NCI-H1417 treated with DMSO at 0.1 percent for 48 hours (cell line): ENCODE results near the gene CBX5.
"Not testable (repeated sequence)": the region's sequence is repeated elsewhere in the genome, so short reads cannot be mapped to it uniquely, and the experiment has no call there.

Experiments
- DNase-seq: peaks from one replicate; lab custom pipeline; 2025; lab: John Stamatoyannopoulos, UW

The CBX5 gene

DNA sequence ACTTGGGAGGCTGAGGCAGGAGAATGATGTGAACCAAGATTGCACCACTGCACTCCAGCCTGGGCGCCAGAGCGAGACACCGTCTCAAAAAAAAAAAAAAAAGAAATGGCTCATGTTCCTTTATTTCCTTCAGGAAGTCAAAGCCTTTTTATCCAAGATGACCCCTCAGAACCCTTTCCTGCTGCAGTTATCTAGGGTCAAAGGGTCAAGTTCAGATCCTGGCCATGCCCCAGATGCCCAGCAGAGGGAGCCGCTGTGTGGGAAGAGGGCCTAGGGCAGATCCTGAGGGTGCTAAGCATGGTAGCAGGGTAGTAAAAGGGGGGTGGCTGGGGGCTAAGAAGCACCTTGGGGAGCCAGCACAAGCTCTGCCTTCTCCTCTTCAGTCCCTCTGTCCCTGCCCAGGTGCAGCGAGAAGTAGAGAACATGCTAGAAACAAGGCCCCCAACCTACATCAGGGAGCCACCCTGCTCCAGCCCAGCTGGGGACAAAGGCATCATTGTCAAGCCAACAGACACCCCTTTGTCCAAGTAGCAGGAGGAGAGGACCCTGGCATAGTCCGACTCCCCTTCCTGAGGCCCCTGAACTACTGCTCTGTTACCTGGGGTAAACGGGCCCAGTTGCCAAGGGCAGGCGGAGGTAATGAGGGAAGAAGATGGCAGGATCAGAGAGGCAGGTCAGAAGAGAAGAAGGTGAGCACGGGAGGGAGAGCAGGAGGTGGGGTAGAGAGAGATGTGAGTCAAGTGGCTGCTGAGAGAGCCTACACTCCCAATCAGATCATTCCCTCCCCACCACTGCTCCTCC is 14.4 kb upstream of the CBX5 start:
- no peak for DNase-seq

DNA sequence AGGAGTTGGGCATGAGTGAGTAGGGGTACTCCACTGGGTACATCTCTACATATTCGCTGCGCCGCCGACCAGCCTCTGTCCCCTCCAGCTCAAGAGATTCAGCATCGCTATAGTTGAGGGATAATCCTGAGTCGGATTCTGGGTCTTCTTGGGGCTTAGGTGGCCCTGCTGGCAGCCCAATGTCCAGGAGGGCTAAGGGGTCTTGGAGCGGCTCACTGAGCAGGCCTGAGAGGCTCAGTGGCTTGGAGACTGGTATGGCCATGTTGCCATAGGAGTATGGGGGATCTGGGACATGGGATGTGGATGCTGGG is 13.0 kb upstream of the CBX5 start:
- DNase-seq: no peak

DNA sequence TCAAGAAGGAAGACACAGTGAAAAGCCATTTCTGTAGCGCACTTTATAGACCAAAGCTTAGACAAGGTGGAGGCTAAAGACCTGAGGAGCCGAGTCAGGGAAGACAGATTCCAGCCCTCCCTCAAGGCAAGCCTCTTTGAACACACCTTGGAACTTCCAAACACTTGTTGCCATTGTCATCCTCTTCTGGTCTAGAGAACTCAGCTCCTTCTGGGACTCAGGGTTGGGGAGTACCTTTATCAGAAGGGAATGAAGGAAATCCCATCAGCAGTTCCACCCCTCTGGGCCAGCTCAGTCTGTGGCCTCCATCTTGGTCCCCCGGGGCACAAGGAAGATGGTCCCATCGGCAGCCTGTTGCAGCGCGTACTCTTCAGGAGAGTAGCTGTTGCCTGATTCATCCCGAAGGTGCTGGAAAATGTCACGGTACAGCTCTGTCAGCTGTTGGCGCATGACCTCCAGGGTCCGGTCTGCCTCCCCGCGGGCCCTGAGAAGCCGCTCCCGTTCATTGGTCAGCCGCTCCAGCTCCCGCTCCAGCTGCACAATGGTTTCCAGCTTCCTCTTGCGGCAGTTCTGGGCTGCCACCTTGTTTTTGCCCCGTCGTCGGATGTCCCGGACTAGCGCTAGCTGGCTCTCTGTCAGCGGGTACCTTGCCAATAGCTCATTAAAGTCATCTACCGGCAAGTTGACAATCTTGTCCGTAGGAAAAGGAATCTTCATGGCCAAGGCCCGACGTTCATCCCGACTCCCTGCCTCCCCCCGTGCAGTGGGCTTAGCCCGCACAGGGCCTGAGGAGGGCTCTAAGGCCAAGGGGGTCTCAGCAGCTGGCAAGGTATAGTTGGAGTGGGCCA is 12.4 kb upstream of the CBX5 start:
- no peak for DNase-seq

DNA sequence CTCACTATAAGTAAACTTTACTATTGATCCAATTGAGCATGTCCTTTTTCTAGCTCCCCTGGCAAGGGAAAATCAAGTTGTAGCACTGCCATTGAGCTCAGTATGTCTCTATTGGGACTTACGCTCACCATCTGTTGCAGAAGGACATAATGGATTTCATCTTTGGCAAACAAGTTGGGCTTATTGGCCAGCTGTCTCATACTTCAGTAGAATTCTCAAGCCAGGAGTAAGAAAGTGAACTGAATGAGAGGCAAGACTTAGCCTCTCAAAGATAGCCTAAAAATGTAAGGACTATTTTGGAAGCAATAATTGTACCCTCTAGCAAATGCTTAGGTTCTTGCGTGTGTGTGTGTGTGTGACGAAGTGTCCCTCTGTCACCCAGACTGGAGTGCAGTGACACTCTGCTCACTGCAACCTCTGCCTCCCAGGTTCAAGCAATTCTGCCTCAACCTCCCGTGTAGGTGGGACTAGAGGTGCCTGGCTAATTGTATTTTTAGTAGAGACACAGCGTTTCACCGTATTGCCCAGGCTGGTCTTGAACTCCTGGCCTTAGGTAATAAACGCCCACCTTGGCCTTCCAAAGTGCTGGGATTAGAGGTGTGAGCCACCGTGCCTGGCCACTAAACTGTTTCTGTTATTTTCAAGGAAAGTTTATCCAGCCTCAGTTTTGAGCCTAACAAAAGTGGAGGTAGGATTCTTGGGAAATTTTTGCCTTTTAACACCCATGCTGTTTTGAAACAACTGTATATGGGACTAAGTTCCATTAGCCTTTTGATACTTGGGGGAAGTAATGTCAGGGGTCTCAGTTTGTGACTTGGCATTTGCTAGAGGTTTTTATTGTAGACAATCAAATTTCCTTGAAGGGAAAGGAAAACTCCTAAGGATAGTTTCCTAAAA is 7.6 kb upstream of the CBX5 start:
- no peak for DNase-seq

DNA sequence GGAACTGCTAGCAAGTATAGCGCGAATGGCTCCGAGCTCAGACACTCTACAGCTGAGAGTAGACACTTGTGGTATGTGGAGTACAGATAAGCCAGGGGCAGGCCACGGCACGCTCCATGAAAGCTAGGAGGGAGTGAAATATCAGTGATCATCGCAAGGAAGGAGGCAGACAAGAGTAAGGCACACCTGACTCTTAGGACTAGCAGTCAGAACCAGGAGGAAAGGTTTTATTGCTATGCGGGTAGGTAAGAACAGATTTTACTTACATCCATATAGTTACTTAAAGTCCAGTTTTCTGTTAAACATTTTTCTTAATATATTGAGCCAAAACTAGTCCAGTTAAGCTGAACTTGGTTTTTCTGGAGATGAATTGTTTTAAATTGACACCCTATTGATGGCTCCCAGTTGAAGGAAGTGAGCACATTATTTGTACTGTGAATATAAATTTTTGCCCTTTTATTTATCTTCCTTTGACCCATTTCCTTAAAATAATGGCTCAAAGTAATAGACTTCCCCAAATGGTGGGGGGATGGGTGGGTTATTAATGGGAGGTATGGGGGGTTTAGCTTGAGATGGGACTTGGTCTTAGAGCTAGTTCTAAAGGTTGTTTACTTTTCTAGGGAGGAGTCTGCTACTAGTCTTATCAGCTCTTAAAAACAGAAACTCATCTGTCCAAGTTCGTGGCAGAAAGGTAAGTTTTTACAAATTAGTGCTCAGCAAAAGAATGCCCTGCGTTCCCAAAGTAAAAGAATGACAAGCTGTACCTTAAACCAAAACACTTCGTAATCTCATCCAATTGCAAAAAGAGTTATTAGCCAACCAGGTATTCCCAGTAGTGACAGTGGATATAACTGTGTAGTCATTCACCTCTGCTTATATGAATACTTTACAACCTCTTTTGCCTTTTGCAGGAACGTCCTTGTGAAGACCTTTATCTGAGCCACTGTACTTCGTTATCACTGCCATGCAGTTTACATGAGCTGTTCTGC is 6.4 kb upstream of the CBX5 start:
- no peak for DNase-seq

DNA sequence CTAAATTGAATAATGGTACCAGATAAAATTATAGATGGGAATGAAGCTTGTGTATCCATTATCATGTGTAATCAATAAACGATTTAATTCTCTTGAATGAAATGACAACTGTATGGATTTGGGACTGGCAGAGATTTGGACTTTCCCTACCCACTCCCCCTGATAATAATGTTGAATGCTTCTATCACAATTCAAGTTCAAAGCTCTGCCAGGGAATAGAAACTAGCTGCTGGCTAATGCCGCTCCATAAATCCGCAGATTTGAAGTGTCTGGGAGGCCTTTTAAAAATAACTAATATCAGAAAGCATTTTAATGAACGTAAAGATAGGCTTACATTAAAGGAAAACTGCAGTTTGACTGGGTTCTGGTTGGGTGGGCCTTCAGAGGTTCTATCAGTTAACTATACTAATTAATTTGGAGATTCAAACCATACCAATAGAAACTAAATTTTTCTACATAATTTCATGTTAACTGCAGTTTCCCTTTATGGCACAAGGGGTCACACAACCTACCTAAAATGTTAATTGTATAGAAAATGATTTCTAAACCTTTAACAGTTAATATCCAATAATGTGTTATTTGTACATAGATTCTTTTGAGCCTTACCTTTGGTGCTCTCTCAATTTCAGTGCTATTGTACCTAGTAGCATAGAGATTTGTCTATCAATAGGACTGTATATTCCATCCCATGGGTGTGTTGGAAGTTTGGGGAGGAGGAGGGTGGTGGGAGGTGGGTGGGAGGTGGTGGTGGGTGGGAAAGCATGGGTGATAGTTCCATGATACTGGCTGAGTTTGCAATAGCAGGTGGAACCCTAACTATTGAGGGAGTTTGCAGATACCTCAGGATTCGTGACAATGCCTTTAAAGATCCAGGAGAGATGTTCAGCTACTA is 5.5 kb upstream of the CBX5 start:
- DNase-seq: no peak

DNA sequence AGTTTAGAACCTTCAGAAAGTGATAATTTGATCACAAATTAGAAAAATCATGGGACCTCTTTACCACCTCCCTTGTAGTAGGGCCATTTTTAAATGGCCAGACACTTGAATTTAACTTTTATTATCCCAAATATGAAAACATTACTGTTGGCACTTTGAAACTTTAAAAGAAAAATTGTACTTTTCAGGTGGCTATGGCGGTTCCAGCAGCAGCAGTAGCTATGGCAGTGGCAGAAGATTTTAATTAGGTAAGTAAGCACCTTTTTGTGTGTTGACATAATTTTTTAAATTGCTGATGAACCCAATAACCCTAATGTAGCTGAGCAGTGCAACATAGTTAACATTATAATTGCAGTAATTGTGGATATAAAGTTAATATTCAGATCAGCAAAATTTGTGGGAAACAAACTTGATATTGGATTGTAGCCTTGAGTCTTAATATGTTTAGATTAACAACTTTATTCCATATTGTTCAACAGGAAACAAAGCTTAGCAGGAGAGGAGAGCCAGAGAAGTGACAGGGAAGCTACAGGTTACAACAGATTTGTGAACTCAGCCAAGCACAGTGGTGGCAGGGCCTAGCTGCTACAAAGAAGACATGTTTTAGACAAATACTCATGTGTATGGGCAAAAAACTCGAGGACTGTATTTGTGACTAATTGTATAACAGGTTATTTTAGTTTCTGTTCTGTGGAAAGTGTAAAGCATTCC is 4.3 kb upstream of the CBX5 start:
- not testable (repeated sequence) for DNase-seq

DNA sequence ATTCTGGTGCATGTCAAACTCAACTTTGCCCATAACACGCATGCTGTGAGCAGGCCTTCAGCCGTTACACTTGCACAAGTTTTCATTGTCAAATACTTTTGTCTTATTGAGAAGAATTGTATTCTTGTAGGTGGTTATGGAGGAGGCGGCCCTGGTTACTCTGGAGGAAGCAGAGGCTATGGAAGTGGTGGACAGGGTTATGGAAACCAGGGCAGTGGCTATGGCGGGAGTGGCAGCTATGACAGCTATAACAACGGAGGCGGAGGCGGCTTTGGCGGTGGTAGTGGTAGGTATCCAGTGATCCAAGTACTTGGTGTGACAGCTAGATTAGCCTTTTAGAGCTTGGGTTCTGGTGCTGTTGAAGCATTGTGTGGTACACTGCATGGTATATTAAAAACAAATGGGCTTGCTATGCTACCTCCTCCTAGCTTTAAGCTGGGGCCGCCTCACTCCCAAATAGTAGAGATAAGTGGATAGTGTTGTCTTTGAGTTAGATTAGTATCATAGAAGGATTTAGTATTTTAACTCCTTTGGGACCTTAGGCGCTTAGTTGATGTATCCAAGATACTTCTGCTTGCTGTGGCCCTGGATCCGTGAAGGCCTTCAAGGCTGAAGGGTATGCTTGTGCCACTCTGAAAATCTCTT is 3.1 kb upstream of the CBX5 start:
- no peak for DNase-seq

DNA sequence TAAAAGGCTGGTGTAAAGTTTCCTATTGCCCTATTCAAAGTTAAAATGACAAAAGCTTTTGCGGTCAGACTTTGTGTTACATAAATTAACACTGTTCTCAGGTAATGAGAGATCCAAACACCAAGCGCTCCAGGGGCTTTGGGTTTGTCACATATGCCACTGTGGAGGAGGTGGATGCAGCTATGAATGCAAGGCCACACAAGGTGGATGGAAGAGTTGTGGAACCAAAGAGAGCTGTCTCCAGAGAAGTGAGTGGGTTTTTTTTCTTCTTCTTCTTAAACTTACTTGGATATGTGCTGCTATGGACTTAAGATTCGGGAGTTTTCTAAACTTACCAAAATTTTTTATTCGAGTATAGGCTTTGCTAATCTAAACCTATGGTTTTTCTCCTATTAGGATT is 1.8 kb upstream of the CBX5 start:
- not testable (repeated sequence) for DNase-seq

DNA sequence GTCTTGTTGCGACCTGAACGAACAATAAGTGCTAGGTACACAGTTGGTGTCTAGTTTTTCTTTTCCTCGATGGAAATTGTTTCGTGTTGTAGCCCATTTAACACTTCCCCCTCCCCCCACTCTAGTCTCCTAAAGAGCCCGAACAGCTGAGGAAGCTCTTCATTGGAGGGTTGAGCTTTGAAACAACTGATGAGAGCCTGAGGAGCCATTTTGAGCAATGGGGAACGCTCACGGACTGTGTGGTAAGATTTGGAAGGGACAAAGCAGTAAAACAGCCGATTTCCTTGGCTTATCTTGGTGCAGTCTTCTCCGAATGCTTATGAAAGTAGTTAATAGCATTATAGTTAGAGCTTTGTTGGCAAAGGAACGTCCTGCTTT is 1.3 kb upstream of the CBX5 start:
- DNase-seq: not testable (repeated sequence)

DNA sequence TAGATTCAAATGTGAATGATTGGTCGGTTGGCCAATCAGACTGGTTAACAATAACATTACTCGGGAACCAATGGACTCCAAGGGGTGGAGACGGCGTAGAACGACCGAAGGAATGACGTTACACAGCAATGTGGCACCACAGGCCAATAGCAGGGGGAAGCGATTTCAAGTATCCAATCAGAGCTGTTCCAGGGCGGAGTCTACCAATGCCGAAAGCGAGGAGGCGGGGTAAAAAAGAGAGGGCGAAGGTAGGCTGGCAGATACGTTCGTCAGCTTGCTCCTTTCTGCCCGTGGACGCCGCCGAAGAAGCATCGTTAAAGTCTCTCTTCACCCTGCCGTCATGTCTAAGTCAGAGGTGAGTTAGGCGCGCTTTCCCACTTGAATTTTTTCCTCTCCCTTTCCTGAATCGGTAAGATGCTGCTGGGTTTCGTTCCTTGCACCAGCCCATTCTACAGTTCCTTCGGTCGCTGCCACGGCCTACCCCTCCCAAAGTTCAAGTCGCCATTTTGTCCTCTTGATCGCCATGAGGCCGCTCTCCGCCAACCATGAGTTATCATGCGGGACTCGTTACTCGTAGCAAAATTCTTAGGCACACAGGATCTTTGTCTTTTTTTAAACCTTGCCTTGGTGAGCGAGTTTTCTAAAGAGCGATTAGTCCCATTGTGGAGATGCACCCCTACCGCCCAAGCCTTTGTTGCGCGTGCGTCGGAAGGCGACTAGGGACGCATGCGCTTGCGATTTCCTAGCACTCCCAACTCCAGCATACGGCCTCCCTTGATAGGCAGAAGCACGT is 742 bp upstream of the CBX5 start, which contains the start of gene HNRNPA1:
HNRNPA1 (plus strand) TSS at position 259 of the 793 bp plus-strand sequence; CDS start at position 341, 82 bp downstream.
- DNase-seq: peak; percentile 100

DNA sequence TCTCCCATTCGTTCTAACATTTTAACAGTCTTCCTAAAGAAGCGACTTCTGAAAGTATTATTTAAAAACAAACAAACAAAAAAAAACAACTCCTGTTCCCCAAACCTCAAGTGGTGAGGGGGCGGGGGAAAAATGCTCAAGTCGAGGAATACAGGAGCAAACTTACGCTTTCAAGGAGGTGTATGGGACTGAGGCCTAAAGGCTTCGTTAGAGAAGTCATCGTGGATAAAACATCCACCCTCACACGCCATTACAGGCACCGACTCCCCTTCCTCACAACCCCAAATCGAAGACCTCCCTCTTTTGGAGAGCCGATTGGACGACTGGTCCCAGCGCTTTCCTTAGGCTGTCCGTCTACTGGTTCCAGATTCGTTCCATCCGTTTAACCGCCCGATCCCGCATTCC is 693 bp downstream of the CBX5 start:
- no peak for DNase-seq

DNA sequence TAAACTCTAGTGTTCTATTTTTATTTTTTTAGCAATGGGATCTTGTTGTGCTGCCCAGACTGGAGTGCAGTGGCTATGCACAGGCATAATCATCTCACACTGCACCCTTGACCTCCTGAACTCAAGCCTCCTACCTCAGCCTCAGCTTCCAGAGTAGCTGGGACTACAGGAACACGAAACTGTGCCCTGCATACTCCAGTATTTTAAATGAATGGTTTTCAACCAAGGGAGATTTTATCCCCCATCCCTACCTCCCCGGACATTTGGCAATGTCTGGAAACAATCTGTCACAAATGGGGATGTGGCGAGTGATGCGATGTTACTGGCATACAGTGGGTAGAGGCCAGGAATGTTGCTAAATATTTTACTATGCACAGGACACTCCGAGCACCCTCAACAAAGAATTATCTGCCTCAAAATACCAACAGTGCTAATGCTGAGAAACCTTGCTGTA is 2.1 kb downstream of the CBX5 start:
- DNase-seq: no peak

DNA sequence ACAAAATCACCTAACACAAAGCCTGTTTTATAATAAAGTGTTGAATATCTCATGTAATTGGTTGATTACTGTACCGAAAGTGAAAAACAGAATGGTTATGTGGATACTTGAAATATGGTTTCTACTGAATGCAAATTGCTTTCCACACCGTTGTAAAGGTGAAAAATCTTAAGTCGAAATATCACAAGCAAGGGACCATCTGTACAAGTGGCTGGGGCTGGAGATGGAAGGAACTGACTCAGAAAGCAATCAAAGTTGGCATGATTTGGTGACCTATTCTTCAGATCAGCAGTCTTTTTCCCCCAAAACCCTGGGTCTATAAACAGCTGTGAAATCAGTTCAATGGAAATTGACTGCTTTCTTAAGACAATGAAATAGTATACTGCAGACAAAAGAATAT is 3.6 kb downstream of the CBX5 start:
- DNase-seq: no peak

DNA sequence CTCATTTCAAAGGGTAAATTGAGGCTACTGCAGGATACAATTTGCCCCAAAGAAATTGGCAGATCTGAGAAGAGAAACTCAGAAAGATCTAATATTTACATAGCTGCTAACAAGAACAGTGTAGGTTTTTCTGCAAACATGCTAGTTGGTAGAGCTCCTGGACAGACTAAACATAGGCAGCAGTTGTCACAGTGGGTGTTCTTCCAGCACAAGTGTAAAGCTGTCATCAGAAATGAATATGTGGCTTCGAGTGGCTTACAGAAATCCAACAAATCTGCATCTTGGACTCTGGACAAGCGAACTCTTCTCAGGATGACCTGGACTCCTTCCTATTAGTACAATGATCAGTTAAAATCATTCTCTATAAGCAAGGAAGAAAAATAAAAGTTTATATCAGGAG is 5.9 kb downstream of the CBX5 start:
- peak; percentile 91 for DNase-seq

DNA sequence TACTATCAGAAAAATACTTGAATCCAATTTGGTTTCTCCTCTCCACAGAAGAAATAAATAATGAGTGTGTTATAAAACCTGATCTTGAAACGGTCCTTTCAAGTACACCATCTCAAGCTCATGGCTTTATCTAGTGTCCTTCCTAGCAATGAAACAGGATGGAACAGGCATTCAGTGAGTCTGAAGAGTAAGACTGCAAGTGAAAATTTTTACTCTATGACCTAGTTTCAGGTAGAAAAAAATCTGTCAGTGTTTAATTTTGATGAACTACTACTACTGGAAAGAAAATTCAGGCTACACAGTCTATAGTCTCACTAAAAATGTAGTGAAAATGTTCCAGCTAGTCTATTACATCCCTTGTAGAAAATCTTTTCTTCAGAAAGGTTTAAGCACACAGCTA is 7.7 kb downstream of the CBX5 start:
- DNase-seq: no peak

DNA sequence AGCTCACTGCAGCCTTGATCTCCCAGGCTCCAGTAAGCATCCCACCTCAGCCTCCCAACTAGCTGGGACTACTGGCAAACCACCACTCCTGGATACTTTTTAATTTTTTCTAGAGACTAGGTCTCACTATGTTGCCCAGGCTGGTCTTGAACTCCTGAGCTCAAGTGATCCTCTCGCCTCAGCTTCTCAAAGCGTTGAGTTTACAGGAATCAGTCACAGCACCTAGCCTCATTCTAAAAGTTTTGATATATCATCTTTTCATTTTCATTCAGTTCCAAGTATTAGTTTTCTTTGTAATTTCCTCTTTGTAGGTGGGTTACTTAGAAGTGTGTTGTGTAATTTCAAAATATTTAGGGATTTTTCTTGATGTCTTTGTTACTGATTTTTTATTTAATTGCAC is 9.6 kb downstream of the CBX5 start:
- no peak for DNase-seq

DNA sequence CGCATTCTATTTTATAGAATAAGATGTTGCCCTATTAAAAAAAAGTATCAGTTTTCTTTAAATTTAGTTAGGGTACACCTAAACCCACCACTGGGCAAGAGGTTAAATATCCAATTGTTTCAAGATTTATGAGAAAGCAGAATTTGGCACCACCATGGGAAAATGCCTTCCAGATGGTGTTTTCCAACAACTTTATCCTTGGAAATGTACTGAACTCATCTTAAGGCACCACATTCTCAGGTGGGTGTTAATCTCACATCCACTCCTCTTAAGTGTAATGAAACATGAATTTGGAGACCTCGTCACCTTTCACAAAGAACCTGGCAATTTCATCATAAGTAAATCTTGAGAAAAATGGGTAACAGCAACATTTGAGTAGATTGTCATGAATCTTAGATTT is 13.1 kb downstream of the CBX5 start:
- DNase-seq: no peak
